PFSK-1 (cell line): ENCODE data around the gene PTBP3.

Source experiments
- FOXP2 ChIP-seq: optimal IDR thresholded peaks from 2 replicates; pipeline ENCODE3; 2011; ENCODE audit warnings: borderline replicate concordance, control low read depth, inconsistent platforms; ENCODE audit not compliant: insufficient read depth; ENCODE audit errors: extremely low read length, extremely low read depth
- POLR2AphosphoS5 ChIP-seq: IDR thresholded peaks from 2 replicates; pipeline ENCODE4 v1.6.1; 2012; ENCODE audit warnings: low read depth, mild to moderate bottlenecking, control low read depth, low read length, moderate library complexity
- REST ChIP-seq, 2 experiments: IDR thresholded peaks; 2 replicates each; pipeline versions ENCODE4 v1.6.1 to v1.8.0; 2011 to 2012; ENCODE audit warnings: low read depth in 2 of 2, low read length in 2 of 2, control low read depth in 1 of 2, inconsistent platforms in 1 of 2, mild to moderate bottlenecking in 1 of 2, moderate library complexity in 1 of 2; ENCODE audit not compliant: insufficient read depth in 1 of 2
- SIN3A ChIP-seq: IDR thresholded peaks from 2 replicates; pipeline ENCODE4 v1.6.1; 2012; ENCODE audit warnings: mild to moderate bottlenecking, low read length, moderate library complexity, borderline replicate concordance; ENCODE audit not compliant: insufficient read depth

- TF ChIP-seq REST (IDR thresholded peaks at IDR 0.05; ENCODE audit: insufficient read depth in 1 of 2, low read depth in 2 of 2, low read length in 2 of 2) (no peak), FOXP2 (no peak), SIN3A (no peak), POLR2AphosphoS5 (no peak)
Observed at GRCh38 chr9:112331674-112331952, 1.8 kb downstream of the PTBP3 start.
